H1 (cell line): Measurements from ENCODE around the gene USH1G. TPM values are rescaled to one million over a fixed set of nuclear protein-coding genes. Genes with fewer than 3 reads are reported as not detected.

Experiments used
- MAX ChIP-seq: IDR thresholded peaks from 2 replicates; pipeline ENCODE4 v1.6.1; 2012; ENCODE audit warnings: inconsistent platforms
- NANOG ChIP-seq: IDR thresholded peaks from 2 replicates; pipeline ENCODE4 v1.6.1; 2011; ENCODE audit warnings: low read length, low read depth, mild to moderate bottlenecking, inconsistent platforms; ENCODE audit not compliant: insufficient read depth, poor library complexity, severe bottlenecking
- POU5F1 ChIP-seq: IDR thresholded peaks from 2 replicates; pipeline ENCODE4 v1.6.1; 2011; ENCODE audit warnings: low read depth, mild to moderate bottlenecking, low read length, moderate library complexity
- RBBP5 ChIP-seq: IDR thresholded peaks from 2 replicates; pipeline ENCODE4 v1.7.1; 2012; ENCODE audit warnings: low read depth, mild to moderate bottlenecking, inconsistent platforms, low read length, moderate library complexity, borderline replicate concordance
- RFX5 ChIP-seq: IDR thresholded peaks from 2 replicates; pipeline ENCODE4 v1.6.1; 2011; ENCODE audit warnings: low read depth, low read length, improper control_type of control experiment, borderline replicate concordance
- SP2 ChIP-seq: IDR thresholded peaks from 2 replicates; pipeline ENCODE4 v1.6.1; 2012; ENCODE audit warnings: mild to moderate bottlenecking, low read length, inconsistent platforms
- TEAD4 ChIP-seq: IDR thresholded peaks from 2 replicates; pipeline ENCODE4 v1.6.1; 2012; ENCODE audit warnings: low read depth, low read length, inconsistent platforms, mixed read lengths
- polyA plus RNA-seq, 7 experiments: library from polyadenylated mRNA; depleted of rRNA in 3 of 7; stranded (reverse) in 5 of 7; unstranded in 2 of 7; fragments of >200 nt in 5 of 7; fragments of 200-250 nt in 2 of 7; gene quantifications; 1 replicate in 5 of 7; 2 replicates in 1 of 7; 4 replicates in 1 of 7; pipeline versions ENCODE4 v1.2.1 to v1.2.3, GENCODE V29; 2011 to 2013; ENCODE audit warnings: missing spikeins in 2 of 7, mixed read lengths in 2 of 7
- total RNA-seq: library from RNA; stranded (reverse); fragmentation: NEBNext Ultra II Directional; extraction: Animal tissue kit (Norgen Biotek cat#: 25700); gene quantifications from 2 replicates; pipeline ENCODE4 v1.2.1, GENCODE V29; 2021

Gene USH1G
- total and polyA plus RNA-seq, 2 of the 8 experiments (the other 6 are each of a cell fraction or from before 2014, with no cell fraction given) = 1.6 to 4.3 TPM

GRCh38 chr17:74954115-74954514 lies 31.1 kb upstream of the USH1G start (continued):
- TF ChIP-seq MAX = no peak
- no peak for TF ChIP-seq SP2
- TF ChIP-seq POU5F1 = no peak
- TF ChIP-seq RBBP5 = no peak
- no peak for TF ChIP-seq NANOG
- TF ChIP-seq TEAD4 = no peak
- no peak for TF ChIP-seq RFX5
